Measurements from ENCODE around the gene RUNX2.
A peak's percentile ranks its signal among the peaks of the same experiment; 100 is the strongest.

The RUNX2 gene

GRCh38 chr6:45483021-45483420 lies 154.9 kb downstream of the RUNX2 start:
- no peak for DNase-seq (ENCODE audit: low spot score)

DNA sequence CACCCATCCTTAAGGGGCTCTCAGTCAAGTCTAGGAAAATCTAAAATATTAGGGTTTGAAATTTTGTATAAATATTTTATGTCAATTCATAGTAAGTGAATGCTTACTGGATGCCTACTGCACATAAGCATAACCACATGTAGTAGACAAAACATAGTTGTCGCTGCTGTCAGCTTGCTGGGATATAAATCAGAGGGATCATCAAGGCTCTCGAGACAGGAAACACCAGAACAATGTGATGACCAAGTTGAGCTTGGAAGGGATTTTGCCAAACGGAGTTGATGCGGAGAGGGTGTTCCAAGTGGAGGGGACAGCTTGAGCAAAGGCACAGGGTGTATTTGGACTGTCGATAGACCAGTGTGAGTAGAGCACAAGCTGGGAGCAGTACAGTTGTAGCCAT lies 155.4 kb downstream of the RUNX2 start:
- DNase-seq (ENCODE audit: low spot score): no peak

GRCh38 chr6:45486736-45487135 lies 158.6 kb downstream of the RUNX2 start:
- no peak for DNase-seq (ENCODE audit: low spot score)

GRCh38 chr6:45487645-45488044 lies 159.5 kb downstream of the RUNX2 start:
- DNase-seq (ENCODE audit: low spot score): no peak

DNA sequence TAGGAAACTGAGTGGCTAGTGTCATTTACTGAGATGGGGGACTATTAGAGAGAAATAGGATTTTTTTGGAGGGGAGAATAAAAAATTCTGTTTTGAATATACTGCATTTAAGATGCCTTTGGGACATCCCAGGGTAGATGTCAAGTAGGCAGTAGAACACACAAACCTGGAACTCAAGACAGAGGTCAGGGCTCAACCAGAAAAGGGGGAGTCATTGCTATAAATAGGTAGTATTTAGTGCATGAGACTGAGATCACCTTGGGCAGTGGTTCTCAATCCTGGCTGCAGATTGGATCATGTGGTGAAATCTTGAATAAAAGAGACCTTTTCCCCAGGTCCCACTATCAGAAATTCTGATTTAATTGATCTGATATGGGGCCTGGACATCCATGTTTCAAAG lies 160.1 kb downstream of the RUNX2 start:
- no peak for DNase-seq (ENCODE audit: low spot score)

DNA sequence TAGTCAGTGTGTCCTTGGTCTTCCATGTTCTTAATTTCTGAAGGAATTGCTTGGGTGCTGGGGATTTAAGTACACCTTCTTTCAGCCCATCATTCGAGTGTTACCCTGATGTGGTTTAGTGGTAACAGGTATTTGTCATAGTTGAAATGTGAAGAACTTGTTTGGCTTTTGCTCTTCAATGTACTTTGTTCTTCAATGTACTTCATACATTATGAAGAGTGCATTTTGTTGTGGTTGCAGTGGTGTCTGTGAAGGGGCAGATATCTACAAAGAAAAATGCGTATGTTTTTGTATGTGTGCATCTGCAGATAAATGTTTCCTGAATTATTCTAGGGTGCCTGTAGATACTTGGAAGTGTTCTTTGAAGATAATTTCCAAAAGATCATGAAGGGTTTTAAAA lies 160.8 kb downstream of the RUNX2 start:
- DNase-seq (ENCODE audit: low spot score): no peak

GRCh38 chr6:45491048-45491735 lies 163.1 kb downstream of the RUNX2 start:
- no peak for DNase-seq (ENCODE audit: low spot score)

DNA sequence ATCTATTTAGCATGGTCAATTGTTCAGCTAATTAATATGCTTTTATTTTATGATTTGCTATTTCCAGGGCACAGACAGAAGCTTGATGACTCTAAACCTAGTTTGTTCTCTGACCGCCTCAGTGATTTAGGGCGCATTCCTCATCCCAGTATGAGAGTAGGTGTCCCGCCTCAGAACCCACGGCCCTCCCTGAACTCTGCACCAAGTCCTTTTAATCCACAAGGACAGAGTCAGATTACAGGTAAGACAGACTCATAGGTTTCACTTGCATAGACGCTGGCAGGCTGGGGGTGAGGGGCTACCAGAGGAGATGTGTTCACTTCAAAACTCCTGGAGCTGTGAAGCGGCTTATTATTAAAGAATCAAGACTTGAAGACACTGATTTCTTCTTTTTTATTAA lies 163.7 kb downstream of the RUNX2 start:
- no peak for DNase-seq (ENCODE audit: low spot score)

DNA sequence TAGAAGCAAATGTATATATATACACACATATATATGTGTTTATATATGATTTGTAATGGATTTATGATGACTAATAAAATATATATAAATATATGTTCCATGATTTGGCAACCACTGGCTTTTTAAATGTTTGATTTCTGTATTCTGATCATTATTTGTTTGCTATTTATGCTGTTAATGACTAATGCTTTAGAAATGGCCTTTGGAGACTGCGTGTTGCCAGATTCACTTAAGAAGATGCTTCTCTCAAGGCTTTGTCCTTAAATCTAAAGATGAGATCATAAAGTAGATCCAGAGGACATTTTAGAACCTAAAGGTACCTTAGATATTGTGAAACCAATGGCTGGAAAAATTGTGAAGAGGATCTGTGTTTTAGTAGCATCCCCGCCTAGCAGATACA lies 165.6 kb downstream of the RUNX2 start:
- no peak for DNase-seq (ENCODE audit: low spot score)

- no peak for DNase-seq (ENCODE audit: low spot score)
Observed at GRCh38 chr6:45494416-45495135, 166.4 kb downstream of the RUNX2 start.

DNA sequence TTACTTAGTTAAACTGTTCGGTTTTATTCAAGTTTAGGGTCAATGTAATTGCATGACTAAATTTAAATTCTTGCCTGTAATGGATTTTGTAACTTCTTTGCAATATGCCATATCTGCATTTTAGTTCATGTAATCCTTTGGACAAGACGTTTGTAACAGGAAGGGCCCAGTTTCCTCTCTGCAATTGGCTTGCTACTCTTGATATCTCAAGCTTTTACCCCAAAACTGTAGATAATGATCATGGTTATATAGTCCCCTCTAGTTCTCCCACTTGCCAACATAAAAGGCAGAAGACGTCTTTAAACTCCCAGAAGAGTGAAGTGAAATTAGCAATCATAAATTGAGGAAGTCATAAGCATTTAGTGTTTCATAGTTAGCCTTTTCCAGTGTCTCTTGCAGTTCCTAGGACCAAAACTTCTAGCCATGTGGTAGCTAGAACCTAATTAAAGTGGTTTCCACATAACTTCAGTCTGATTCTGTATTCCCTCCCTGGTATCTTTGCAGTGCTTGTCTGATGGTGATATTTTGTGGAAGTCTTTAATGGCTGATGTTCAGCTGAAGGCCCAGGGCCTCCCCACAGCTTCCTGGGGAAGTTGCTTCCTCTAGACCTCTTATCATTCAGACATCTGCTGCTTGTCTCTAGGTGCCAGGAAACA lies 167.4 kb downstream of the RUNX2 start:
- DNase-seq (ENCODE audit: low spot score): no peak

DNA sequence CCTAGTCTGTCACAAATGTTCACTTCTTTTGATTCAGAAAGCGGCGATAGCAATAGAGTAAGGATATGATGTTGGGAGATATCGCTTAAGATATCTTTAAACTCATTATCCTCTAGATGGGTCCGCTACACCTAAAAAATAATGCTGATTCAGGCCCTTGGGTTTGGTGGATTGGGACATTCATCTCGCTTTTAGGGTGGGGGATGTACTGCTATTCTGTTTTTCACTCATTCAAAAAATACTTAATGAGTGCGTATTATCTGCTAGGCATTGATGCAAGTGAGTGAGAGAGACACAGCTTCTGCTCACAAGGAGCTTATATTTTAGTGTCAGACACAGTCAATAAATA lies 167.9 kb downstream of the RUNX2 start:
- DNase-seq (ENCODE audit: low spot score): no peak

GRCh38 chr6:45498591-45498990 lies 170.5 kb downstream of the RUNX2 start:
- DNase-seq (ENCODE audit: low spot score): no peak

DNA sequence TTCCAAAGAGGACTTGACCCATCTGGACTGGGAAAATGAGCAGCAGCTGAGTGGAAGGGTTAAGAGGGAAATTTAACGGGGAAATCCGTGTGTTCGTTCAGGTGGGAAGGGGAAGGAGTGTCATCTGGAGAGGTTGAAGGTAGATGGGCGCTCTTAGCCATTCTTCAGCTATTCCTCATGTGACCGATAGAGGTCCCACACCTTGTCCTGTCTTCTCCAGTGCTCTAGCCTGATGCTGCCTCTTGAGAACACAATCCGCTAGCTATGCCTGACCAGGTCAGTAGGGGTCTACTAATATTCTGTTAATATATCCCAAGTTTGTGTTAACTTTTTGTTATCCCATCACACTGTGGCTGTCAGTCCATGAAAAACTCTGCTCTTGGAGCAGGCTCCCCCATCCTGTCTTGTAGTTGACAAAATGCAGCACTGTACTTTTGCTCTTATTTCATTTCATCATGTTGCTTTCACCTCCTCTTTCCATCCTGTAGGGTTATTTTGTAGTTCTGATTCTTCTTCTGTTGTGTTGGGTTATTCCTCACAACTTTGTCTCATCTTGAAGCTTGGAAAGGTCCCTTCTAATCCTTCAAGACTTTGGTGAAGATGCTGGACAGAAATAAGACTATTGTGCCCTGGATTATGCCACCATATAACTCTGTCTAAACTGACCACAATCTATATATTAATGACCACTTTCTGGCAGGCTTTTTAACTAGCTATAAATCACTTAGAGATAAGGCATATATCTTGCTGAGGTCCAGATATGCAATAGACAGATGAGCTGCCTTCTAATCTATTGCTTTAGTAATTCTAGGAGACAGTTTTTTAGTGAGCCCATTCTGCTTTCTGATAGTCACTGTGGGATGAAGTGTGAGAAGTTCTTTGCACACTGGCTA lies 173.0 kb downstream of the RUNX2 start:
- peak; percentile 9 for DNase-seq (ENCODE audit: low spot score)

DNA sequence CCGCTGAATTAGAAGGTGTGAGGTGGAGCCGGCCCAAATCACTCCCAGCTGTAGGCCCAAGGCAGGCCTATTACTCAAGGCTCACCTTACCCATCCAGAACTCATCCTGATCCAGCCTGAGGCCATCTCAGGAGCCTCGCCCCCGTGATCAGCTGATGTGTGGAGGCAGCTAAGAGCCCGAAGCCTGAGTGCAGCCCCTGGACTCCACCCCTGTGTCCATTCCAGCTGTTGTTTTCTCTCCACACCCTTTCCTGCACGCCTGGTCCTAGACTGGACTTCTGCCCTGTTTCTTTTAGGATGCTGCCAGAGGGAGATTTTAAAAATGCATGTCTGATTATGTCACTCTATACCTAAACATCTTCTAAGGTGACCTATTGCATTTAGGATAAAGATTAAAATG lies 174.3 kb downstream of the RUNX2 start:
- DNase-seq (ENCODE audit: low spot score): no peak

GRCh38 chr6:45504947-45505346 lies 176.8 kb downstream of the RUNX2 start:
- DNase-seq (ENCODE audit: low spot score): no peak

DNA sequence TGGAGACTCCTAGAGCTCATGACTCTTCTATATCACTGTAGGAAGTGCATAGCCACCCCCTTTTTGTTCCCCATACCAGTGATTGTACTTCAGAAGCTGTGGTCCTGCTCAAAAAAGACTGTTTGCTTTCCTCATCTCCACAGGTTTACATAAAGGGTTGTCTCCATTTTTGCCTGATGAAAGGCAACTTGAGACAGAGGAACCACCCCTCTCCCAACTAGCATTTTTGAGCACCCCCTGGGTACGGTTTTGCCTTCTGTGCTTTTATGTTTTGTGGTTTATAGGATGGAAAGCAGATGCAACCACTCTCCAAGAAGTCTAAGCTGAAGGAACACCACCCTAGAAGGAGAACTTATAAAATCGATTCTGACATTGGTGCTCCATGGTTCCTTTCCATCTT lies 177.3 kb downstream of the RUNX2 start:
- no peak for DNase-seq (ENCODE audit: low spot score)

DNA sequence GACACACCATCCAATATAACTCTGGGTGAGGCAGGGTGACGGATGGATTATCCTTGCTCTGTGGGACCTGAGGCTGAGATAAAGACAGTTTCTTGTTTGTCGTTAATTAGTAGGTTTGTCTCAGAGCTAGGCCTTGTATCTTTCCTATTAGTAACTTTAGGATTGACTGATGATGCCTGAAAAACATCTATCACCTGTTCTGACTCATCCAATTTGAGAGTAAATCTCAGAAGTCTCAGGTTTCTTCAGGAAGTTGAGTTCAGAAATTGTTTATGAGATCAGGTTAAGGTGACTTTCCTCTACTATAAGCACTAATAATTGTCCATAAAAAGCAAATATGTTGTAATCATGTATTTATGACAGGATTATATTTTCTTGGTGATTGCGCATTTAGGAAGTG lies 179.1 kb downstream of the RUNX2 start:
- no peak for DNase-seq (ENCODE audit: low spot score)

GRCh38 chr6:45509426-45509825 lies 181.3 kb downstream of the RUNX2 start:
- no peak for DNase-seq (ENCODE audit: low spot score)

DNA sequence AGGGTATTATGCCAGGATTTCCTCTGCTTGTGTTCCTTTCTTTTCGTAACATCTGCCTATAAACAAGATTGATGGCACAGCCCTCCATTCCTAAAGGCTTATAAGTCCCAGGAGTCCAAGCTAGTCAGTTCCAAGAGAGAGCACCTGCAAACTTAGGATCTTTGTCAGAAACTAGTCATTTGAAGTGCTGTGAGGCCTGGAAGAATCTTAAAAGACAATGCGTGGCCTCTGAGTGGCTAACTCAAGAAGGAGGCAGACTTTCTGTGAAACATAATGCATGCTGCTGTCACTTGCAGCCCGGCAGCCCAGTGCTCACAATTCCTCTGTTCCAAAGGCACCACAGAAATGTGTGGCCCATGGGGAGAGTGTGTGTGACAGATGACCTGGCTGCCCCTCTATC lies 184.6 kb downstream of the RUNX2 start:
- DNase-seq (ENCODE audit: low spot score): no peak

DNA sequence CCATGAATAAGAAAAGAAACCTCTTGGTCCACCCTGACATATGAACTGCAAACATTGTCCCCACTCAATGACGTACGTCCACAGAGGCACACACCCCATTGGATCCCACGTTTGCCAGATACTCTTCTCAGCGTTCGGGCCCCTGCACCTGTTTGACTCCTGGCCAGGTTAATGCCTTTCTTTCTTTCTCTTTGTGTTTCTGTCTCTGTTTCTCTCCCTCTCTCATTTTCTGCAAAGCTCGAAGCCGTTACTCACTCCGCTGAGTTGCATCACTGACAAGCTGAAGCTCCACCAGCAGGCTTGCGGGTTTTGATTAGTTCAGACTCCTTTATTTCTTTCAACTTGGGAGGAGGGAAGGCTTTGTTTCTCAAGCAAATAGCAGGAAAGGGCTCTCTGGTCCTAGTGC lies 185.1 kb downstream of the RUNX2 start:
- DNase-seq (ENCODE audit: low spot score): no peak

GRCh38 chr6:45513843-45514242 lies 185.7 kb downstream of the RUNX2 start:
- no peak for DNase-seq (ENCODE audit: low spot score)
